Fibroblast of pulmonary artery (primary cell): ENCODE measurements around the gene TIMMDC1.

Source experiments
- DNase-seq: peaks from one replicate; pipeline ENCODE4 v3.0.0-alpha.2; 2010; ENCODE audit warnings: low read depth
- H3K4me3 ChIP-seq: replicated peaks from 2 replicates; pipeline ENCODE4 v1.5.1; 2011; ENCODE audit warnings: low read depth, mild to moderate bottlenecking, control low read depth, low read length, moderate library complexity
- CTCF ChIP-seq: IDR thresholded peaks from 2 replicates; pipeline ENCODE4 v1.5.1; 2011; ENCODE audit warnings: mild to moderate bottlenecking, control low read depth, low read length, inconsistent platforms; ENCODE audit errors: missing control alignments

The TIMMDC1 gene

GRCh38 chr3:119498186-119499011, at the start of gene TIMMDC1:
TIMMDC1 (plus strand) TSS chr3:119498547; CDS start chr3:119498734, 187 bp downstream.
- peak within 1 kb of the TSS; percentile 80 for H3K4me3 ChIP-seq
- DNase-seq: peak; percentile 96
- TF ChIP-seq CTCF: no peak

- no peak for TF ChIP-seq CTCF
- no peak overlapping the region for H3K4me3 ChIP-seq
- no peak for DNase-seq
Measured at GRCh38 chr3:119453822-119454221, 44.5 kb upstream of the TIMMDC1 start.

GRCh38 chr3:119456469-119456868, 41.9 kb upstream of the TIMMDC1 start:
- no peak for TF ChIP-seq CTCF
- no peak for DNase-seq
- no peak overlapping the region for H3K4me3 ChIP-seq

GRCh38 chr3:119457246-119457645, 41.1 kb upstream of the TIMMDC1 start:
- no peak for TF ChIP-seq CTCF
- H3K4me3 ChIP-seq: no peak overlapping the region
- peak; percentile 11 for DNase-seq

- peak within 1 kb of the TSS; percentile 76 for H3K4me3 ChIP-seq
- TF ChIP-seq CTCF: no peak
- peak; percentile 99 for DNase-seq
Measured at GRCh38 chr3:119463171-119464169, 34.9 kb upstream of the TIMMDC1 start, which contains the start of gene TMEM39A. TMEM39A (minus strand) TSS chr3:119463615; CDS start chr3:119462074, 1,541 bp downstream.

- no peak overlapping the region for H3K4me3 ChIP-seq
- no peak for DNase-seq
- no peak for TF ChIP-seq CTCF
Measured at GRCh38 chr3:119468041-119468440, 30.3 kb upstream of the TIMMDC1 start.
